Karpas-422 (cell line): ENCODE measurements around the gene CR1. TPM values are rescaled to one million over a fixed set of nuclear protein-coding genes. Genes with fewer than 3 reads are reported as not detected.
"Not testable (repeated sequence)": the region's sequence is repeated elsewhere in the genome, so short reads cannot be mapped to it uniquely, and the experiment has no call there.

ENCODE experiments used
- DNase-seq: peaks from one replicate; pipeline ENCODE4 v3.0.0-alpha.2; 2015
- H2AFZ ChIP-seq: fragments of 200-600 bp; sonication (generic); 2 replicates; pipeline ENCODE4 v1.6.1; 2014; ENCODE audit warnings: antibody characterized with exemption, low read length, mixed read lengths
- H3K27ac ChIP-seq: fragments of 200-600 bp; sonication (generic); 2 replicates; pipeline ENCODE4 v1.5.1; 2014; ENCODE audit warnings: mild to moderate bottlenecking, low read length, moderate library complexity
- H3K27me3 ChIP-seq: fragments of 200-600 bp; sonication (generic); 2 replicates; pipeline ENCODE4 v1.6.1; 2014; ENCODE audit warnings: low read length, mixed read lengths
- H3K36me3 ChIP-seq: fragments of 200-600 bp; sonication (generic); 2 replicates; pipeline ENCODE4 v1.6.1; 2014; ENCODE audit warnings: low read length, mixed read lengths; ENCODE audit not compliant: insufficient read depth
- H3K4me1 ChIP-seq: fragments of 200-600 bp; sonication (generic); 2 replicates; pipeline ENCODE4 v1.6.1; 2014; ENCODE audit warnings: mild to moderate bottlenecking, low read length, mixed read lengths
- H3K4me2 ChIP-seq: fragments of 200-600 bp; sonication (generic); 2 replicates; pipeline ENCODE4 v1.6.1; 2014; ENCODE audit warnings: low read length, low read depth, mild to moderate bottlenecking; ENCODE audit not compliant: poor library complexity, severe bottlenecking
- H3K4me3 ChIP-seq: fragments of 200-600 bp; sonication (generic); 2 replicates; pipeline ENCODE4 v1.5.1; 2014; ENCODE audit warnings: mild to moderate bottlenecking, antibody characterized with exemption, low read length, mixed read lengths
- H3K79me2 ChIP-seq: fragments of 200-600 bp; sonication (generic); 2 replicates; pipeline ENCODE4 v1.6.1; 2014; ENCODE audit warnings: mild to moderate bottlenecking, low read length, mixed read lengths
- H3K9ac ChIP-seq: fragments of 200-600 bp; sonication (generic); 2 replicates; pipeline ENCODE4 v1.6.0; 2014; ENCODE audit warnings: low read length
- H3K9me2 ChIP-seq: fragments of 200-600 bp; sonication (generic), shearing (Covaris generic); replicated peaks from 2 replicates; pipeline ENCODE4 v1.6.0; 2014; ENCODE audit warnings: mild to moderate bottlenecking, low read length, moderate library complexity; ENCODE audit not compliant: insufficient read depth
- H3K9me3 ChIP-seq: fragments of 300-700, 200-600 bp; sonication (generic); 2 replicates; pipeline ENCODE4 v1.6.1; 2014; ENCODE audit warnings: low read length, mixed read lengths
- H4K20me1 ChIP-seq: fragments of 200-600 bp; sonication (generic); 2 replicates; pipeline ENCODE4 v1.6.1; 2014; ENCODE audit warnings: mild to moderate bottlenecking, antibody characterized with exemption, low read length, low read depth; ENCODE audit not compliant: insufficient read depth
- total RNA-seq: library from RNA; depleted of rRNA; stranded (reverse); fragments of >200 nt; shearing (Covaris generic); gene quantifications from 2 replicates; pipeline ENCODE4 v1.2.3, GENCODE V29; 2014; ENCODE audit warnings: low replicate concordance

The CR1 gene
- total RNA-seq, 1 experiment from 2014 or later = not detected

GRCh38 chr1:207581496-207582153 lies 85.7 kb downstream of the CR1 start:
- Histone ChIP-seq H3K9ac (no peak overlapping the region), H3K4me2 (no peak overlapping the region), H3K9me2 (no peaks in the 10 kb centered on the region), H4K20me1 (no peaks in the 10 kb centered on the region; the same call in 1 of the 2 replicates), H3K79me2 (no peaks in the 10 kb centered on the region), H3K9me3 (no peaks in the 10 kb centered on the region), H3K27me3 (no peaks in the 10 kb centered on the region), H2AFZ (no peak overlapping the region), H3K4me1 (no peaks in the 10 kb centered on the region), H3K4me3 (no peak overlapping the region), H3K36me3 (no peaks in the 10 kb centered on the region), H3K27ac (no peak overlapping the region)
- no peak for DNase-seq

- H2AFZ ChIP-seq, DNase-seq, H3K9me3 ChIP-seq, H3K27ac ChIP-seq, H3K36me3 ChIP-seq, H3K4me1 ChIP-seq, H3K9me2 ChIP-seq, H3K27me3 ChIP-seq, H4K20me1 ChIP-seq, H3K4me3 ChIP-seq, H3K4me2 ChIP-seq, H3K9ac ChIP-seq, H3K79me2 ChIP-seq: not testable (repeated sequence)
Measured at GRCh38 chr1:207589506-207589905, 93.5 kb downstream of the CR1 start.

GRCh38 chr1:207591205-207591604 lies 95.2 kb downstream of the CR1 start:
- not testable (repeated sequence) for H3K27ac ChIP-seq, H3K79me2 ChIP-seq, H3K9ac ChIP-seq, H2AFZ ChIP-seq, H3K36me3 ChIP-seq, H3K9me3 ChIP-seq, H4K20me1 ChIP-seq, H3K9me2 ChIP-seq, DNase-seq, H3K4me1 ChIP-seq, H3K4me3 ChIP-seq, H3K27me3 ChIP-seq, H3K4me2 ChIP-seq

GRCh38 chr1:207594095-207594494 lies 98.1 kb downstream of the CR1 start:
- not testable (repeated sequence) for H3K9ac ChIP-seq, H3K27me3 ChIP-seq, H2AFZ ChIP-seq, H3K4me1 ChIP-seq, H3K4me3 ChIP-seq, H3K4me2 ChIP-seq, H3K9me3 ChIP-seq, H3K36me3 ChIP-seq, DNase-seq, H4K20me1 ChIP-seq, H3K27ac ChIP-seq, H3K79me2 ChIP-seq, H3K9me2 ChIP-seq

GRCh38 chr1:207603777-207604176 lies 107.8 kb downstream of the CR1 start:
- Histone ChIP-seq H3K9ac (no peak overlapping the region), H3K9me3 (no peaks in the 10 kb centered on the region), H3K36me3 (no peaks in the 10 kb centered on the region), H3K27me3 (peaks cover 2% of the 10 kb centered on the region; the same call in 1 of the 2 replicates), H3K4me3 (no peak overlapping the region), H2AFZ (no peak overlapping the region), H3K79me2 (no peaks in the 10 kb centered on the region), H3K27ac (no peak overlapping the region), H3K4me2 (no peak overlapping the region), H3K4me1 (no peaks in the 10 kb centered on the region), H3K9me2 (no peaks in the 10 kb centered on the region), H4K20me1 (no peaks in the 10 kb centered on the region)
- no peak for DNase-seq

- Histone ChIP-seq H3K79me2 (no peaks in the 10 kb centered on the region), H3K9me2 (no peaks in the 10 kb centered on the region), H2AFZ (no peak overlapping the region), H3K4me2 (no peak overlapping the region), H3K27me3 (peaks cover 2% of the 10 kb centered on the region; the same call in 1 of the 2 replicates), H3K9ac (no peak overlapping the region), H3K4me3 (no peak overlapping the region), H3K27ac (no peak overlapping the region), H3K9me3 (no peaks in the 10 kb centered on the region), H4K20me1 (no peaks in the 10 kb centered on the region), H3K4me1 (no peaks in the 10 kb centered on the region), H3K36me3 (no peaks in the 10 kb centered on the region)
- no peak for DNase-seq
Measured at GRCh38 chr1:207605444-207606361, 109.7 kb downstream of the CR1 start.

GRCh38 chr1:207606362-207606755 lies 110.4 kb downstream of the CR1 start:
- Histone ChIP-seq H3K4me2 (no peak overlapping the region), H3K4me3 (no peak overlapping the region), H3K27ac (no peak overlapping the region), H3K79me2 (no peaks in the 10 kb centered on the region), H4K20me1 (no peaks in the 10 kb centered on the region), H3K9me3 (no peaks in the 10 kb centered on the region), H3K36me3 (no peaks in the 10 kb centered on the region), H3K9ac (no peak overlapping the region), H3K27me3 (peaks cover 2% of the 10 kb centered on the region; the same call in 1 of the 2 replicates), H2AFZ (no peak overlapping the region), H3K9me2 (no peaks in the 10 kb centered on the region), H3K4me1 (no peaks in the 10 kb centered on the region)
- no peak for DNase-seq

- no peaks in the 10 kb centered on the region for H3K9me3 ChIP-seq
- H3K36me3 ChIP-seq = no peaks in the 10 kb centered on the region
- H3K4me1 ChIP-seq = no peaks in the 10 kb centered on the region
- H3K4me2 ChIP-seq = no peak overlapping the region
- H3K9ac ChIP-seq = no peak overlapping the region
- H3K79me2 ChIP-seq = no peaks in the 10 kb centered on the region
- H2AFZ ChIP-seq = no peak overlapping the region
- no peaks in the 10 kb centered on the region for H3K27me3 ChIP-seq
- H3K27ac ChIP-seq = no peak overlapping the region
- no peak for DNase-seq
- no peak overlapping the region for H3K4me3 ChIP-seq
- no peaks in the 10 kb centered on the region for H4K20me1 ChIP-seq
- H3K9me2 ChIP-seq = no peaks in the 10 kb centered on the region
Measured at GRCh38 chr1:207612762-207613161, 116.8 kb downstream of the CR1 start.
